Activated CD8-positive, alpha-beta memory T cell treated with anti-CD3 and anti-CD28 coated beads for 48 hours (primary cell): ENCODE results near the gene WEE1.
"Not testable (repeated sequence)": the region's sequence is repeated elsewhere in the genome, so short reads cannot be mapped to it uniquely, and the experiment has no call there.

Experiments used
- DNase-seq, 3 experiments: peaks; one replicate each; pipeline ENCODE4 v3.0.0-alpha.2; 2020; ENCODE audit warnings: low read depth in 2 of 3, low spot score in 2 of 3

The WEE1 gene

GRCh38 chr11:9622353-9622752 lies 48.9 kb downstream of the WEE1 start:
- DNase-seq, result not testable (repeated sequence)

DNA sequence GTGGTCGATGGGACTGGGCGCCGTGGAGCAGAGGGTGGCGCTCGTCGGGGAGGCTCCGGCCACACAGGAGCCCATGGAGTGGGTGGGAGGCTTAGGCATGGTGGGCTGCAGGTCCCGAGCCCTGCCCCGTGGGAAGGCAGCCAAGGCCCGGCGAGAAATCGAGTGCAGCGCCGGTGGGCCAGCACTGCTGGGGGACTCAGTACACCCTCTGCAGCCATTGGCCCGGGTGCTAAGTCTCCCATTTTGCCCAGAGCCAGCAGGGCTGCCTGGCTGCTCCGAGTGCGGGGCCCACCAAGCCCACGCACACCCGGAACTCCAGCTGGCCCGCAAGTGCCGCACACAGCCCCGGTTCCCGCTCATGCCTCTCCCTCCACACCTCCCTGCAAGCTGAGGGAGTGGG lies 49.6 kb downstream of the WEE1 start:
- not testable (repeated sequence) for DNase-seq

- no peak for DNase-seq
These were observed 51.0 kb downstream of the WEE1 start for GRCh38 chr11:9624448-9624847.

GRCh38 chr11:9625162-9625561 lies 51.7 kb downstream of the WEE1 start:
- DNase-seq, result no peak

- no peak for DNase-seq
These were observed 52.3 kb downstream of the WEE1 start for GRCh38 chr11:9625728-9626127.

DNA sequence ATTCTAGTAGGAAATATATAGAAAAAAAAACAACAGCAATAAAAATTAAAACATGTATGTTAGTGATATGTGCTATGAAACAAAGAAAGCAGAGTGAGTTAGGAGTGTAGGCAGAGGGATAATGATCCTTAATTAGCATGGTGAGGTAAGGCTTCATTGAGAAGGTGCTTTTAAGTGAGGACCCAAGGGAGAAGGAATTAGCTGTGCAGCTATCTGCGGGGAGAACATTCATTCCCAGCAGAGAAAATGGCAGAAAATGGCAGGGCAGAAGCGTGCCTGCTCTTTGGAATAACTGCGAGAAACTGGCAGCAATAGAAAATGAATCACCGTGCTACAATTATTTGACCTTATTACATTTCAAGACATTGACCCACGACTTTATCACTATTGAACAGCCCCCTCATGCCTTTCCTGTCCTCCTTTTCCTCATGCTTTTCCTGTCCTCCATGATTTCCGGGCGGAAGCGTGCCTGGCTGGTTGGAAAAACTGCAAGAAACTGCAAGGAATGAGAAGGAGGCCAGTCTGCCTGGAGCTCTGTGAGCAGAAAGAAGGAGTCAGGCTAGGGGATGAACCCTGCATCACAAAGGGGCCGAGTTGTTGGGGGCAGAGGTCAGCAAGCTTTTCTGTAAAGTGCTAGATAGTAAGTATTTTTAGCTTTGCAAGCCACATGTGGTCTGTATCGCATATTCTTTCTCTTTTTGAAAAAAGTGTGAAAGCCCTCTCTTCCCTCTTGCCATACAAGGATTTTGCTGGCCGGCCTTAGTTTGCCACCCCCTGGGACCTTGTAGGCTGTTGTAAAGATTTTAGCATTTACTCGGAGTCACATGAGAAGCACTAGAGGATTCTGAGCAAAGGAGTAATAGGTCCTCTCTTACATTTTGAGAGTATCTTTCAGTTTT lies 53.3 kb downstream of the WEE1 start:
- no peak for DNase-seq

DNA sequence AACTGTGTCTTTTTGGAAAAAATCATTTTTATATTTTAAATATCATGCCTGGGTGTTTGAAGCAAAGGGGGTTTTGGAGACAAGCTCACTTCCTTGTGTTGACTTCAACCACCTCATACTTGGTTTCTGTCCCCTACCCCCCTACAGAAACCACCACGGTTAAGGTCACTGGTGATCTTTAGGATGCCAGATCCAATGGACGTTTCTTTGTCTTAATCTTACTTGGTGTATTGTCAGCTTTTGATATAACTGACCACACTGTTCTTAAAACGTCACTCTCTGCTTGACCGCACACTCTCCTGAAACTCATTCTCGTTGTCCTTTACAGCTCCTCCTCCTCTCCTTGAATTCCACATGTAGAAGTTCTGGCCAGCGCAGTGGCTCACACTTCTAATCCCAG lies 55.6 kb downstream of the WEE1 start:
- DNase-seq, result no peak

DNA sequence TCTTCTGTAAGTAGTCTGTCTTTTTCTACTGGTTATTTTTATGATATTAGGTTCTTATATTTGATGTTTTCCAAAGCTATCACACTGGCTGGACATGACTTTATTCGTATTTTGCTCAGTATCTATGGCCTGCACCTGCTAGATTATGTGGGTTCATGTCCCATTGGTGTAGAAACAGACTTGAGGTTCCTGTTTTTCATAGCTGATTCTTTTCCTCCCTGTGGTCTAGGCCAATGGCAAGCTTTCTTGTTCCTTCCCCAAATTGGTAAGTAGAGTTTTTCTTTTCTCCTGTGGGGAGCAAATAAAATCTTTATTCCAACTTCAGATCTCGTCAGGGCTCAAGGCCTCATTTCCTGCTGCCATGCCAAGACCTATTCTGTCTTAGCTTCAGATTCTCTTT lies 60.2 kb downstream of the WEE1 start:
- DNase-seq, result no peak

- DNase-seq, result no peak
These were observed 63.2 kb downstream of the WEE1 start for GRCh38 chr11:9636691-9637090.

DNA sequence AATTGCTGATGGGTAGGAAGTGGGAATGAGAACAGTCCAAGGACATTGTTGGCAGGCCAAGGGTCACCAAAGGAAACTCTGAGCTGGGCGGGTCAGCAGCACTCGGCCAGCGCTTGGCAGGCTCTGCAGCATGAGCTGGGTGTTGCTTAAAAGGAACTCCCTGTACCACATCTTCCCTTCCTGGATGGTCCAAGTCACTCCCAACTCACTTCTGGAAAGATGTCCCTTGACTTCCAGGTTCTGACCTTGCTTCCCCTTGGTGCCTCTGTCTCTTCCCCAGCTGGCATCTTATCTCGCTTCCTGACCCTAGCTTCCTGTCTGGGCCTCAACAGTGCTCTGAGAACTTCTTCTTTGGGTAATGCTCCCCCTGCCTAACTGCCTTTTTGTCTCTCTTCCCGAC lies 65.6 kb downstream of the WEE1 start:
- no peak for DNase-seq
